NCI-H2107 treated with DMSO at 0.1 percent for 48 hours (cell line): ENCODE data around the gene OTP.
A peak's percentile ranks its signal among the peaks of the same experiment; 100 is the strongest.

Experiments used
- DNase-seq: peaks from one replicate; lab custom pipeline; 2025; ENCODE audit not compliant: unreplicated experiment; lab: John Stamatoyannopoulos, UW

The OTP gene

GRCh38 chr5:77640589-77641396, 2.3 kb upstream of the OTP start:
- DNase-seq = no peak

- no peak for DNase-seq
These were observed 504 bp upstream of the OTP start for GRCh38 chr5:77638763-77639671.

GRCh38 chr5:77637170-77637997, 1.1 kb downstream of the OTP start:
- no peak for DNase-seq

- no peak for DNase-seq
These were observed 1.8 kb downstream of the OTP start for GRCh38 chr5:77636641-77637169.

- DNase-seq = no peak
These were observed 2.4 kb downstream of the OTP start for GRCh38 chr5:77635917-77636640.

GRCh38 chr5:77635067-77635916, 3.2 kb downstream of the OTP start:
- no peak for DNase-seq

DNA sequence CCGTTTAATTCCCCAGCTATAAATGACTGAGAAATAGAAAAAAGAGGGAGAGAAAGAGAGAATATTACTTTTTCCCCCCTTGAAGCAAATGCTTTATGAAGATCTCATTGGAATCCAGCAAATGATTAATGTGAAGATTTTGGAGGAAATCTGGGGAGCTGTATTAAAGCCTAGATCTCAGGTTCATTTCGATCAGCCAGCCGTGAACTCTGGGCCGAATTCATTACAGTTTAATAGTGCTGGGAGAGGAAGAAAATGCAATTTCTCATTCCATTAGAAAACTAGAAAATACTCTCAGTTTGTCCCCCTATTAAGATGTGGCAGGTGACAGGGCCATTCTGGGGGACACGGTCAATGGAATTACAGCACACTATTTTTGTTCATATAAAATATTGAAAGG, 4.8 kb downstream of the OTP start:
- no peak for DNase-seq

GRCh38 chr5:77633207-77633675, 5.3 kb downstream of the OTP start:
- no peak for DNase-seq

- DNase-seq = no peak
These were observed 5.8 kb downstream of the OTP start for GRCh38 chr5:77632526-77633206.

- no peak for DNase-seq
These were observed 8.3 kb downstream of the OTP start for GRCh38 chr5:77630114-77630680.

- no peak for DNase-seq
These were observed 8.9 kb downstream of the OTP start for GRCh38 chr5:77629509-77630113.

DNA sequence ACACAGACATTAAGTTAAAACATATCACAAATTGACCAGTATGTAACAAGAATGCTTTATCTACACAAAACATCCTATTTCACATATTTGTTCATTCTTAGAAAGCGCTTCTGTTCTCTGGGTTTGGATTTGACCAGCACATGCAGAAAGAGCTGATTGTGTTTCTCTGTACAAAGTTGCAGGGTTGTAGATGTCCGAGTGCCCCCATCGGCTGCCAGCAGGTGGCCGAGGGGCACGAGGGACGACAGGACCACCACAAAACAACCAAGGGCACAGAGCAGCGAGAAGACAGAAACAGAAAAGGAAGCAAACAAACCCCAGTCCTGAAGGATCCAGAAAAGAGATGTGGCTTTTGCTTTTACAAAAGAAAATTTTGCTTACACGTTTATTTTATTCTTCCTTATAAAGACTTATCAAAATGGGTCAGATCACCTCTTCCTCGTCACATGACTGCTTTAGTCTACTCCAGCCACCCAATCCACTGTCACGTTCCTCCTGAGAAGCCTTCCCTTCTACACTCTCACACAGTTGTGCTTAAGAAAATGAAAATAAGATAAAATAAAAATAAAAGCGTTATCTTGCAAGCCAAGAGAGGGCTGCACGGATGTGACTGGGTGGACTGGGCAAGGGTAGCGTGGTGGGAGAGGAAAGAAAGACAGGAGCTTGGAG, 9.5 kb downstream of the OTP start:
- DNase-seq = no peak

DNA sequence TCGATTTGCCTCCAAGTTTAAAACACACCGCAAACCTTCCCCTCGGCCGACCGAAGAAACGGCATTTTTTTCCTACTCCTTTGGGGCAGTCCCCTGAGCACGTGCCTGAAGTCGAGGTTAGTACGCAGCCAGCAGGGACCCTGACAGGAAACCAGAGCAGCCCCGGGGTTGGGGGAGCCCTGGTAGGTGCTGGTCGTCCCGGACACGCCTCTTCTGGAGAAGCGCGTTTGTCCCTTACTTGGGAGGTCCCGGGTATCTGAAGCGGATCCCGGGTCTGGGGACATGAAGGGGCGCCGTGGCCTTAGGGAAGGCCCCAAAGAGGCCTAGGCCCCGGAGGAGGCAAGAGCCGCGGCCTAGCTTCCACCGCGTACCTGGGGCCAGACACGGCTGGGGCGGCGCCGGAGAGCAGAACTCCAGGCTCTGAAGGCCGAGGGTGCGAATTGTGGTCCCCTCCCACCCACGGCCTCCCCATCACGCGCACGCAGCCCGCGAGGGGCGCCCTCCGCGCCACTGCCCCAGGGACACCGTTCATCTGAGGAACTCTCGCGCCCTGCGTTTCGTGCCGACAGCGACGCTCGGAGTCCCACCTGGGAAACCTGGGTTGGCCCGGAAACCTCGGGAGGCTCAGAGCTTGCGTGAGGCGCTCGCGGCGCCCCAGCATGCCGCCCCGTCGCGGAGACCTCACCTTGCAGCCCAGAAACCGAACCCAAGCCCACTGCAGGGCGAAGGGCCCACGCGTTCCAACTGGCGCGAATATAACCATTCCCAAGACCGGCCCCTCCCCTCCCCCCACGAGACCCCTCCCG, 10.4 kb downstream of the OTP start:
- no peak for DNase-seq

GRCh38 chr5:77623203-77623740, 15.2 kb downstream of the OTP start:
- no peak for DNase-seq

DNA sequence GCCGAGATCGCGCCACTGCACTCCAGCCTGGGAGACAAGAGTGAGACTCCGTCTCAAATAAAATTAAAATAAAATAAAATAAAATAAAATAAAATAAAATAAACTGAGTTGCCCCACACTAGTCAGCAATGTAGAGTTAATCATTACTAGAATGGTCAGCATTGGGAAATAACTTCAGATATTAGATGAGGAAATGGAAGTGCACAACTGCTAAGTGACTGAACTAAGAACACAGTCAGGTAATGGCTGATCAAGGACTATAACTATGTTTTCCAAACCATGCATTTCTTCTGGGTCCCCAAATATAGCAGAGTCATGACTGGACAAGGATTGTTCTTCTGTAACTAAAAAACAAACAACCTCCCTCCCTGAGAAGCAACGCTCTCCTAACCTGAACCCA, 17.1 kb downstream of the OTP start:
- DNase-seq = no peak

- peak; percentile 28 for DNase-seq
These were observed 18.1 kb downstream of the OTP start for GRCh38 chr5:77620405-77620804.
